Liver (tissue), 9 donors: ENCODE results near the gene PCED1B. TPM values are rescaled to one million over a fixed set of nuclear protein-coding genes. Genes with fewer than 3 reads are reported as not detected.

Experiments used
- DNase-seq: peaks from one replicate; pipeline ENCODE4 v3.0.0-alpha.2; 2017; ENCODE audit warnings: low spot score
- H3K27ac ChIP-seq, 2 donors: one replicate each; pipeline ENCODE4 v1.7.0; 2013; ENCODE audit warnings: inconsistent platforms in 2 of 2, low read length in 2 of 2, control low read depth in 1 of 2, low read depth in 1 of 2, mild to moderate bottlenecking in 1 of 2
- H3K27me3 ChIP-seq, 4 donors: one replicate each; pipeline versions ENCODE4 v1.6.1 to v1.7.0; 2013; ENCODE audit warnings: low read length in 3 of 4, inconsistent platforms in 1 of 4, mild to moderate bottlenecking in 1 of 4, moderate library complexity in 1 of 4; ENCODE audit not compliant: control insufficient read depth in 4 of 4, insufficient read depth in 4 of 4
- H3K36me3 ChIP-seq, 4 donors: one replicate each; pipeline versions ENCODE4 v1.6.1 to v1.7.0; 2013; ENCODE audit warnings: low read length in 3 of 4, mild to moderate bottlenecking in 3 of 4, low read depth in 1 of 4, moderate library complexity in 1 of 4; ENCODE audit not compliant: control insufficient read depth in 4 of 4, insufficient read depth in 3 of 4
- H3K4me1 ChIP-seq, 4 donors: one replicate each; pipeline versions ENCODE4 v1.6.1 to v1.7.0; 2013; ENCODE audit warnings: low read length in 3 of 4, mild to moderate bottlenecking in 3 of 4, moderate library complexity in 1 of 4; ENCODE audit not compliant: control insufficient read depth in 4 of 4, insufficient read depth in 4 of 4
- H3K4me3 ChIP-seq, 3 donors: one replicate each; pipeline versions ENCODE4 v1.6.1 to v1.7.0; 2013; ENCODE audit warnings: low read length in 3 of 3, control low read depth in 1 of 3, low read depth in 1 of 3, mild to moderate bottlenecking in 1 of 3
- H3K9ac ChIP-seq, 2 donors: one replicate each; pipeline ENCODE4 v1.7.0; 2013; ENCODE audit warnings: low read length in 2 of 2, mild to moderate bottlenecking in 2 of 2, moderate library complexity in 2 of 2, control low read depth in 1 of 2, low read depth in 1 of 2
- H3K9me3 ChIP-seq, 4 donors: one replicate each; pipeline versions ENCODE4 v1.6.1 to v1.7.0; 2013; ENCODE audit warnings: low read length in 3 of 4; ENCODE audit not compliant: control insufficient read depth in 4 of 4
- EGR1 ChIP-seq, 2 donors: IDR thresholded peaks; 2 replicates each; pipeline ENCODE4 v1.6.1; 2016 to 2018; ENCODE audit warnings: antibody characterized with exemption in 2 of 2, low read depth in 2 of 2
- FOXA1 ChIP-seq: IDR thresholded peaks from 2 replicates; pipeline ENCODE4 v1.6.1; 2016; ENCODE audit warnings: antibody characterized with exemption
- FOXA2 ChIP-seq: IDR thresholded peaks from 2 replicates; pipeline ENCODE4 v1.6.1; 2016; ENCODE audit warnings: antibody characterized with exemption
- GABPA ChIP-seq, 2 donors: IDR thresholded peaks in 1 of 2; conservative IDR thresholded peaks in 1 of 2; 2 replicates each; pipeline ENCODE4 v1.6.1; 2016; ENCODE audit warnings: antibody characterized with exemption in 2 of 2, mild to moderate bottlenecking in 1 of 2, moderate library complexity in 1 of 2
- HNF4A ChIP-seq, 2 donors: conservative IDR thresholded peaks; 2 replicates each; pipeline ENCODE4 v1.6.1; 2016; ENCODE audit warnings: antibody characterized with exemption in 2 of 2, mild to moderate bottlenecking in 2 of 2
- HNF4G ChIP-seq: IDR thresholded peaks from 2 replicates; pipeline ENCODE4 v1.6.1; 2016; ENCODE audit warnings: antibody characterized with exemption
- JUND ChIP-seq, 2 donors: IDR thresholded peaks; 2 replicates each; pipeline ENCODE4 v1.6.1; 2016; ENCODE audit warnings: antibody characterized with exemption in 2 of 2
- NR2F2 ChIP-seq: IDR thresholded peaks from 2 replicates; pipeline ENCODE4 v1.6.1; 2016; ENCODE audit warnings: antibody characterized with exemption
- RAD21 ChIP-seq, 2 donors: IDR thresholded peaks; 2 replicates each; pipeline ENCODE4 v1.6.1; 2016; ENCODE audit warnings: antibody characterized with exemption in 2 of 2, mild to moderate bottlenecking in 2 of 2
- RXRA ChIP-seq, 2 donors: IDR thresholded peaks; 2 replicates each; pipeline ENCODE4 v1.6.1; 2017 to 2018; ENCODE audit warnings: antibody characterized with exemption in 2 of 2, mild to moderate bottlenecking in 1 of 2
- SP1 ChIP-seq: IDR thresholded peaks from 2 replicates; pipeline ENCODE4 v1.6.1; 2018; ENCODE audit warnings: antibody characterized with exemption, mild to moderate bottlenecking
- TAF1 ChIP-seq: conservative IDR thresholded peaks from 2 replicates; pipeline ENCODE4 v1.6.1; 2016; ENCODE audit warnings: antibody characterized with exemption, mild to moderate bottlenecking
- YY1 ChIP-seq: IDR thresholded peaks from 2 replicates; pipeline ENCODE4 v1.6.1; 2016; ENCODE audit warnings: antibody characterized with exemption, mild to moderate bottlenecking
- WGBS: extraction: QIAGEN DNeasy Blood & Tissue Kit; methylation state at CpG from one replicate; pipeline ENCODE4 v1.1.7; 2013; 5-methylcytosine and 5-hydroxymethylcytosine counted together
- polyA plus RNA-seq, 2 donors: library from polyadenylated mRNA; stranded (reverse) in 1 of 2; unstranded in 1 of 2; fragments of 200-250 nt in 1 of 2; fragments of >200 nt in 1 of 2; fragmentation: Nextera tagmentation in 1 of 2; extraction: Ambion mirVana in 1 of 2; gene quantifications; one replicate each; pipeline versions ENCODE4 v1.2.1 to v1.2.3, GENCODE V29; 2013 to 2015
- total RNA-seq, 2 donors: library from RNA; depleted of rRNA; stranded (reverse); fragments of >200 nt; gene quantifications; one replicate each; pipeline ENCODE4 v1.2.3, GENCODE V29; 2014
- TF ChIP-seq, protein P1 (sequence below): fragments of 150-350 bp; IDR thresholded peaks from 2 replicates; pipeline ENCODE4 v1.5.1; 2017; ENCODE audit warnings: improper control_type of control experiment, low read depth, low read length; ENCODE audit not compliant: missing input control
- TF ChIP-seq, protein P2 (sequence below): IDR thresholded peaks from 2 replicates; pipeline ENCODE4 v1.6.1; 2016; ENCODE audit warnings: antibody characterized with exemption
- TF ChIP-seq, protein P3 (sequence below): IDR thresholded peaks from 2 replicates; pipeline ENCODE4 v1.6.1; 2016; ENCODE audit warnings: antibody characterized with exemption
- TF ChIP-seq, protein P4 (sequence below): IDR thresholded peaks from 2 replicates; pipeline ENCODE4 v1.6.1; 2016; ENCODE audit warnings: antibody characterized with exemption, mild to moderate bottlenecking
- TF ChIP-seq, protein P5 (sequence below): IDR thresholded peaks from 2 replicates; pipeline ENCODE4 v1.6.1; 2016; ENCODE audit warnings: antibody characterized with exemption
- donor health status: healthy.
- donor health status: healthy.
- donor health status: healthy.
- donor health status: healthy.
- donor health status: healthy.

PCED1B gene
- total and polyA plus RNA-seq, 4 donors = 0.51 to 1.8 (median 1.1) TPM

DNA sequence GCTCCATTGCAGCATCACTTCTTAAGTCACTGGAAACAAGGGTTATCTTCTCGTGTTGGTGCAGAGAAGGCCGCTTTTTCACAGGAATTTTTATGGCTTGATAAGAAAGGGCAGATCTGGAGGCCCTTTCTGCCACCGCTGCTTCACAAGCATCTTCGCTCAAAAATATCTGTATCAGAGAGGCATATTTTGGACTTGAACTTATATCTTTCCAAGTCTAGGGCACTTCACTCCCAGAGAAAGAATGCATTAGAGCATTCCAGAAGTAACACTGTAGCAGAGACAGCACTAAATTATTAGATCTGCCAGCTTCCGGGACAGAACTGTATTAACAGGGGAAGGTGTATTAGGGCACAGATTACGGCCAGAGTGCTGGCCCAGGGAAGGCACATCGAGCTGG is 152.0 kb downstream of the PCED1B start:
- Histone ChIP-seq H3K9ac (no peak overlapping the region), H3K36me3 (no peaks in the 10 kb centered on the region), H3K4me1 (peaks cover 0 to 5% (median 2%) of the 10 kb centered on the region in 4 donors), H3K9me3 (no peaks in the 10 kb centered on the region), H3K27ac (no peak overlapping the region), H3K4me3 (no peak overlapping the region), H3K27me3 (no peaks in the 10 kb centered on the region)
- no peak for DNase-seq
- TF ChIP-seq, protein P1, sequence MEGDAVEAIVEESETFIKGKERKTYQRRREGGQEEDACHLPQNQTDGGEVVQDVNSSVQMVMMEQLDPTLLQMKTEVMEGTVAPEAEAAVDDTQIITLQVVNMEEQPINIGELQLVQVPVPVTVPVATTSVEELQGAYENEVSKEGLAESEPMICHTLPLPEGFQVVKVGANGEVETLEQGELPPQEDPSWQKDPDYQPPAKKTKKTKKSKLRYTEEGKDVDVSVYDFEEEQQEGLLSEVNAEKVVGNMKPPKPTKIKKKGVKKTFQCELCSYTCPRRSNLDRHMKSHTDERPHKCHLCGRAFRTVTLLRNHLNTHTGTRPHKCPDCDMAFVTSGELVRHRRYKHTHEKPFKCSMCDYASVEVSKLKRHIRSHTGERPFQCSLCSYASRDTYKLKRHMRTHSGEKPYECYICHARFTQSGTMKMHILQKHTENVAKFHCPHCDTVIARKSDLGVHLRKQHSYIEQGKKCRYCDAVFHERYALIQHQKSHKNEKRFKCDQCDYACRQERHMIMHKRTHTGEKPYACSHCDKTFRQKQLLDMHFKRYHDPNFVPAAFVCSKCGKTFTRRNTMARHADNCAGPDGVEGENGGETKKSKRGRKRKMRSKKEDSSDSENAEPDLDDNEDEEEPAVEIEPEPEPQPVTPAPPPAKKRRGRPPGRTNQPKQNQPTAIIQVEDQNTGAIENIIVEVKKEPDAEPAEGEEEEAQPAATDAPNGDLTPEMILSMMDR = no peak
- no peak for TF ChIP-seq TAF1
- no peak for TF ChIP-seq JUND (IDR thresholded peaks at IDR 0.05)
- TF ChIP-seq HNF4G = no peak
- TF ChIP-seq, protein P2, sequence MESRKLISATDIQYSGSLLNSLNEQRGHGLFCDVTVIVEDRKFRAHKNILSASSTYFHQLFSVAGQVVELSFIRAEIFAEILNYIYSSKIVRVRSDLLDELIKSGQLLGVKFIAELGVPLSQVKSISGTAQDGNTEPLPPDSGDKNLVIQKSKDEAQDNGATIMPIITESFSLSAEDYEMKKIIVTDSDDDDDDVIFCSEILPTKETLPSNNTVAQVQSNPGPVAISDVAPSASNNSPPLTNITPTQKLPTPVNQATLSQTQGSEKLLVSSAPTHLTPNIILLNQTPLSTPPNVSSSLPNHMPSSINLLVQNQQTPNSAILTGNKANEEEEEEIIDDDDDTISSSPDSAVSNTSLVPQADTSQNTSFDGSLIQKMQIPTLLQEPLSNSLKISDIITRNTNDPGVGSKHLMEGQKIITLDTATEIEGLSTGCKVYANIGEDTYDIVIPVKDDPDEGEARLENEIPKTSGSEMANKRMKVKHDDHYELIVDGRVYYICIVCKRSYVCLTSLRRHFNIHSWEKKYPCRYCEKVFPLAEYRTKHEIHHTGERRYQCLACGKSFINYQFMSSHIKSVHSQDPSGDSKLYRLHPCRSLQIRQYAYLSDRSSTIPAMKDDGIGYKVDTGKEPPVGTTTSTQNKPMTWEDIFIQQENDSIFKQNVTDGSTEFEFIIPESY = no peak
- TF ChIP-seq NR2F2 = no peak
- no peak for TF ChIP-seq SP1
- TF ChIP-seq, protein P3, sequence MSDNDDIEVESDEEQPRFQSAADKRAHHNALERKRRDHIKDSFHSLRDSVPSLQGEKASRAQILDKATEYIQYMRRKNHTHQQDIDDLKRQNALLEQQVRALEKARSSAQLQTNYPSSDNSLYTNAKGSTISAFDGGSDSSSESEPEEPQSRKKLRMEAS = no peak
- TF ChIP-seq EGR1 (IDR thresholded peaks at IDR 0.05; ENCODE audit: low read depth in 2 of 2) = no peak
- no peak for TF ChIP-seq YY1
- no peak for TF ChIP-seq FOXA1
- TF ChIP-seq, protein P4, sequence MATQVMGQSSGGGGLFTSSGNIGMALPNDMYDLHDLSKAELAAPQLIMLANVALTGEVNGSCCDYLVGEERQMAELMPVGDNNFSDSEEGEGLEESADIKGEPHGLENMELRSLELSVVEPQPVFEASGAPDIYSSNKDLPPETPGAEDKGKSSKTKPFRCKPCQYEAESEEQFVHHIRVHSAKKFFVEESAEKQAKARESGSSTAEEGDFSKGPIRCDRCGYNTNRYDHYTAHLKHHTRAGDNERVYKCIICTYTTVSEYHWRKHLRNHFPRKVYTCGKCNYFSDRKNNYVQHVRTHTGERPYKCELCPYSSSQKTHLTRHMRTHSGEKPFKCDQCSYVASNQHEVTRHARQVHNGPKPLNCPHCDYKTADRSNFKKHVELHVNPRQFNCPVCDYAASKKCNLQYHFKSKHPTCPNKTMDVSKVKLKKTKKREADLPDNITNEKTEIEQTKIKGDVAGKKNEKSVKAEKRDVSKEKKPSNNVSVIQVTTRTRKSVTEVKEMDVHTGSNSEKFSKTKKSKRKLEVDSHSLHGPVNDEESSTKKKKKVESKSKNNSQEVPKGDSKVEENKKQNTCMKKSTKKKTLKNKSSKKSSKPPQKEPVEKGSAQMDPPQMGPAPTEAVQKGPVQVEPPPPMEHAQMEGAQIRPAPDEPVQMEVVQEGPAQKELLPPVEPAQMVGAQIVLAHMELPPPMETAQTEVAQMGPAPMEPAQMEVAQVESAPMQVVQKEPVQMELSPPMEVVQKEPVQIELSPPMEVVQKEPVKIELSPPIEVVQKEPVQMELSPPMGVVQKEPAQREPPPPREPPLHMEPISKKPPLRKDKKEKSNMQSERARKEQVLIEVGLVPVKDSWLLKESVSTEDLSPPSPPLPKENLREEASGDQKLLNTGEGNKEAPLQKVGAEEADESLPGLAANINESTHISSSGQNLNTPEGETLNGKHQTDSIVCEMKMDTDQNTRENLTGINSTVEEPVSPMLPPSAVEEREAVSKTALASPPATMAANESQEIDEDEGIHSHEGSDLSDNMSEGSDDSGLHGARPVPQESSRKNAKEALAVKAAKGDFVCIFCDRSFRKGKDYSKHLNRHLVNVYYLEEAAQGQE = no peak
- no peak for TF ChIP-seq RAD21 (IDR thresholded peaks at IDR 0.05)
- no peak for TF ChIP-seq RXRA (IDR thresholded peaks at IDR 0.05)
- no peak for TF ChIP-seq FOXA2
- no peak for TF ChIP-seq HNF4A (conservative IDR thresholded peaks at IDR 0.05)
- no peak for TF ChIP-seq GABPA (IDR thresholded peaks at IDR 0.05 in 1 of 2, conservative IDR thresholded peaks at IDR 0.05 in 1 of 2)
- TF ChIP-seq, protein P5, sequence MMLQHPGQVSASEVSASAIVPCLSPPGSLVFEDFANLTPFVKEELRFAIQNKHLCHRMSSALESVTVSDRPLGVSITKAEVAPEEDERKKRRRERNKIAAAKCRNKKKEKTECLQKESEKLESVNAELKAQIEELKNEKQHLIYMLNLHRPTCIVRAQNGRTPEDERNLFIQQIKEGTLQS = no peak
- 86% methylated on average over 7 of the region's 7 CpGs for WGBS
